Activated CD8-positive, alpha-beta memory T cell treated with anti-CD3 and anti-CD28 coated beads, Interleukin-2, amount 50 U/mL, for 24 hours (primary cell): ENCODE measurements around the gene SLC44A5.
"Not testable (repeated sequence)": the region's sequence is repeated elsewhere in the genome, so short reads cannot be mapped to it uniquely, and the experiment has no call there.

Experiments
- DNase-seq: peaks from one replicate; pipeline ENCODE4 v3.0.0-alpha.2; 2020; ENCODE audit errors: extremely low read depth

The SLC44A5 gene

GRCh38 chr1:75461808-75462325, 149.0 kb downstream of the SLC44A5 start:
- no peak for DNase-seq

GRCh38 chr1:75449998-75450397, 160.9 kb downstream of the SLC44A5 start:
- no peak for DNase-seq

DNA sequence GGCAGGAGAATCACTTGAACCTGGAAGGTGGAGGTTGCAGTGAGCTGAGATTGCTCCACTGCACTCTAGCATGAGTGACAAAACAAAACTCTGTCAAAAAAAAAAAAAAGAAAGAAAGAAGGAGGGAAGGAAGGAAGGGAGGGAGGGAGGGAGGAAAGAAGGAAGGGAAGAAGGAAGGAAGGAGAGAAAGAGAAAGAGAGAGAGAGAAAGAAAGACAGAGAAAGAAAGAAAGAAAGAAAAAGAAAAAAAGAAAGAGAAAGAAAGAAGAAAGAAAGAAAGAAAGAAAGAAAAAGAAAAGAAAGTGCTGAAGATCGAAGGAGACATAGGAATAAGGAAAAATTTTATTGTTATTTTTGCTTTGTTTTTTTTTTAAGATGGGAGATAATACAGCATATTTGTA, 166.7 kb downstream of the SLC44A5 start:
- no peak for DNase-seq

GRCh38 chr1:75440274-75440673, 170.6 kb downstream of the SLC44A5 start:
- no peak for DNase-seq

DNA sequence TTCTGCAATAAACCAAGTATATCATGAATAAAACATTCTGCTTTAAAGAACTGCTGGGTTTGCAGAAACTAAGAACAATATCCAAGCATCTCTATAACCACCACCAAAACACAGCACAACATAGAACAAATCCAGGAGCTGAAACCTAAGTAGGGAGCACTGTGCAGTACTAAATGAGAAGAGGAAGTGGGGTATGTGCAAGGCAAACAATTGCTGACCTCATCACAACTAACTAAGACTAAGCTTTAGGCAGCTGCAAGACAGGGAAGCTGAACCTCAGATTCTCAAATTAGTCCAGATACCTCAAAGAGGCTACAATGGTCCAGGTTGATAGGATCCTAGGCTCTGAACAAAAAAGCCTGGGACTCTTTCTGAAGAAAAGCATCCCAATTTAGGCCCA, 172.6 kb downstream of the SLC44A5 start:
- DNase-seq = no peak

DNA sequence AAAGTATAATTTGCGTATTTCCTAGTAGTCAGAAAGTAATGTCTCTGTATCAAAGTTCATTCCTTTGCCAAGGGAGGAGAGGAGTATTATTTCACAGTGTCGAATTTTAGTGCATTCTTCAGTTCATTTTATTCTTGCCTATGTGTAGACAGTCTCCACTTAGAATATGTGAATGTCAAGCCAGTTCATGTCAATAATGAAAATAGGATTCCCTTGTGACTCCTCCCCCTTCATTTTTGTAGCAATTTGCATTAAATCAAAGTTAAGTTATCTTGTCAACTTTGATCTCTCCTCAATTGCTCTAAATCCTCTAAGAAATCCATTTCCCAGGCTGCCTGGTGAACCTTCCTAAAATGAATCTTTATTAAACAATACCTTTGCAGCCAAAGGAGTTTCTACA, 179.1 kb downstream of the SLC44A5 start:
- DNase-seq = no peak

GRCh38 chr1:75430526-75430925, 180.4 kb downstream of the SLC44A5 start:
- no peak for DNase-seq

DNA sequence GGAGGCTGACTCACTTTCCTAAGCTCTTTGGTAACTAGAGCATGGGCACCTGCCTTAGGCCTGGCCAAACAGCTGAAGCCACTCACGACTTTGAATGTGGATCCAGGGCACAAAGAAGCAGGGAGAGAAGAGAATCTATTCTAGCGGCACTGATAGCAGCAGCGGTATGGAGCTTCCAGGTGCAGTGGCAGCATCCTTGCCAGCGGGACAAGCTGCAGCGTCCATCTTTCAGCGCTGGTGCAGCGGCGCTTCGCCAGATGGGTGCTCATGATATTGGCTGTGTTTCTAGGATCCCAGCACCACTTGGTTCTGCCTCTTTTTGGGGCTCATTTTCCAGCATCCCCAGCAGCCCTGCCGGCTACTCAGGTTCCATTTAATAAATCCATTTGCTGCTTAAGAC, 184.2 kb downstream of the SLC44A5 start:
- DNase-seq = no peak

DNA sequence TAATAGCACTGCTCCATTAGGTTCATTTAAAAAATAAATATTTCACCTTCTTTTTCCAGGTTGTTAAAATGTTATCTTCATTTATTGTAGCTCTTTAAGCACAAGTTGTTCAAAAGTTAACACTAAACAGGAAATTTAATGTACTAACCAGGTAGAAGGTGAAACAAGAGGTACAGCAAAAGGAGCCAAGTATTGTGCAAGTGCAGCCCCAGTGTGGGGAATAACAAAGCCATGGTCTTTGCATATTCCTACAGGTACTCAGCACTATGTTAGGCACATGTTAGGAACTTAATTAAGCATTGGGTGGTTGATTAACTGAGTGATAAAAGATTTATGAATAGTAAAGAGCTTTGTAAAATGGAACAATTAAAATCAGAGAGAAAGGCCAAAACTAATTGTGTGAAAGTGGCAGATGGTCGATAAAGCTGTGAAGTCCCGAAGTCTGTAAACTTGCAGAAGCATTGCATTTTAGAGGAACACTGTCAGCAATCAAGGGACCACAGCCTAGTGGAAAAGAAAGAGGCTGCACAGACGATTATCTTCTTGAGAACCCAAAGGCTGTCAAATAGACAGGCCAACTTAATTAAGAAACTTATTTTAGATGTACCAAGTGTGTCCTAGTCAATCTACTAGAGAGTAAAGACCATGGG, 185.8 kb downstream of the SLC44A5 start:
- no peak for DNase-seq

- DNase-seq = no peak
Measured at GRCh38 chr1:75423616-75424015, 187.3 kb downstream of the SLC44A5 start.

- DNase-seq = no peak
Measured at GRCh38 chr1:75423136-75423535, 187.8 kb downstream of the SLC44A5 start.

GRCh38 chr1:75421371-75421770, 189.5 kb downstream of the SLC44A5 start:
- DNase-seq = no peak

- no peak for DNase-seq
Measured at GRCh38 chr1:75415187-75415586, 195.7 kb downstream of the SLC44A5 start.

- DNase-seq = no peak
Measured at GRCh38 chr1:75412616-75413015, 198.3 kb downstream of the SLC44A5 start.

- DNase-seq = not testable (repeated sequence)
Measured at GRCh38 chr1:75404681-75405080, 206.2 kb downstream of the SLC44A5 start.

- DNase-seq = not testable (repeated sequence)
Measured at GRCh38 chr1:75403147-75403646, 207.7 kb downstream of the SLC44A5 start.

- no peak for DNase-seq
Measured at GRCh38 chr1:75400716-75401115, 210.2 kb downstream of the SLC44A5 start.

GRCh38 chr1:75396745-75397144, 214.2 kb downstream of the SLC44A5 start:
- DNase-seq = no peak

GRCh38 chr1:75396260-75396659, 214.7 kb downstream of the SLC44A5 start:
- DNase-seq = no peak

- DNase-seq = no peak
Measured at GRCh38 chr1:75394386-75395139, 216.4 kb downstream of the SLC44A5 start.

GRCh38 chr1:75392278-75392677, 218.6 kb downstream of the SLC44A5 start:
- DNase-seq = no peak

GRCh38 chr1:75375476-75376447, 235.2 kb downstream of the SLC44A5 start:
- not testable (repeated sequence) for DNase-seq
